ENCODE data around the gene PPARG.
"Not testable (repeated sequence)": the region's sequence is repeated elsewhere in the genome, so short reads cannot be mapped to it uniquely, and the experiment has no call there.

PPARG gene

GRCh38 chr3:12278566-12278965 is 10.3 kb upstream of the PPARG start:
- no peak overlapping the region for H3K4me3 ChIP-seq (ENCODE audit: low read depth, low read length)
- H3K4me2 ChIP-seq (ENCODE audit: low read length) = no peak overlapping the region
- no peaks in the 10 kb centered on the region for H3K27me3 ChIP-seq (ENCODE audit: control insufficient read depth, insufficient read depth, low read length)
- no peaks in the 10 kb centered on the region for H3K79me2 ChIP-seq
- H3K27ac ChIP-seq = no peak overlapping the region
- no peak overlapping the region for H3K9ac ChIP-seq
- H2AFZ ChIP-seq = no peak overlapping the region
- no peaks in the 10 kb centered on the region for H3K36me3 ChIP-seq (ENCODE audit: control insufficient read depth, insufficient read depth, low read length)
- H3K4me1 ChIP-seq = no peaks in the 10 kb centered on the region
- H3K9me3 ChIP-seq (ENCODE audit: control insufficient read depth, low read length) = no peaks in the 10 kb centered on the region
- no peak for TF ChIP-seq CTCF (IDR thresholded peaks at IDR 0.05)

GRCh38 chr3:12279591-12280326 is 9.1 kb upstream of the PPARG start:
- no peak overlapping the region for H3K9ac ChIP-seq
- H3K4me3 ChIP-seq (ENCODE audit: low read depth, low read length) = no peak overlapping the region
- no peaks in the 10 kb centered on the region for H3K9me3 ChIP-seq (ENCODE audit: control insufficient read depth, low read length)
- H3K4me1 ChIP-seq = no peaks in the 10 kb centered on the region
- no peaks in the 10 kb centered on the region for H3K36me3 ChIP-seq (ENCODE audit: control insufficient read depth, insufficient read depth, low read length)
- H3K4me2 ChIP-seq (ENCODE audit: low read length) = no peak overlapping the region
- no peak overlapping the region for H2AFZ ChIP-seq
- TF ChIP-seq CTCF (IDR thresholded peaks at IDR 0.05) = no peak
- H3K79me2 ChIP-seq = no peaks in the 10 kb centered on the region
- H3K27me3 ChIP-seq (ENCODE audit: control insufficient read depth, insufficient read depth, low read length) = no peaks in the 10 kb centered on the region
- no peak overlapping the region for H3K27ac ChIP-seq

GRCh38 chr3:12280357-12280806 is 8.5 kb upstream of the PPARG start:
- Histone ChIP-seq H3K9me3 (ENCODE audit: control insufficient read depth, low read length) (no peaks in the 10 kb centered on the region), H2AFZ (no peak overlapping the region), H3K4me3 (ENCODE audit: low read depth, low read length) (no peak overlapping the region), H3K4me1 (no peaks in the 10 kb centered on the region), H3K27ac (no peak overlapping the region), H3K27me3 (ENCODE audit: control insufficient read depth, insufficient read depth, low read length) (no peaks in the 10 kb centered on the region), H3K36me3 (ENCODE audit: control insufficient read depth, insufficient read depth, low read length) (no peaks in the 10 kb centered on the region), H3K4me2 (ENCODE audit: low read length) (no peak overlapping the region), H3K9ac (no peak overlapping the region), H3K79me2 (no peaks in the 10 kb centered on the region)
- TF ChIP-seq CTCF (IDR thresholded peaks at IDR 0.05) = no peak

GRCh38 chr3:12284591-12284990 is 4.3 kb upstream of the PPARG start:
- Histone ChIP-seq H3K79me2 (no peaks in the 10 kb centered on the region), H3K4me3 (ENCODE audit: low read depth, low read length) (no peak overlapping the region), H3K27ac (no peak overlapping the region), H3K4me2 (ENCODE audit: low read length) (no peak overlapping the region), H2AFZ (no peak overlapping the region), H3K9me3 (ENCODE audit: control insufficient read depth, low read length) (no peaks in the 10 kb centered on the region), H3K4me1 (peaks cover 2% of the 10 kb centered on the region), H3K27me3 (ENCODE audit: control insufficient read depth, insufficient read depth, low read length) (no peaks in the 10 kb centered on the region), H3K9ac (no peak overlapping the region), H3K36me3 (ENCODE audit: control insufficient read depth, insufficient read depth, low read length) (no peaks in the 10 kb centered on the region)
- TF ChIP-seq CTCF (IDR thresholded peaks at IDR 0.05) = no peak

GRCh38 chr3:12285003-12285555 is 3.8 kb upstream of the PPARG start:
- no peak overlapping the region for H3K4me2 ChIP-seq (ENCODE audit: low read length)
- H3K4me1 ChIP-seq = peaks cover 2% of the 10 kb centered on the region
- H2AFZ ChIP-seq = no peak overlapping the region
- no peaks in the 10 kb centered on the region for H3K9me3 ChIP-seq (ENCODE audit: control insufficient read depth, low read length)
- H3K79me2 ChIP-seq = no peaks in the 10 kb centered on the region
- H3K27ac ChIP-seq = no peak overlapping the region
- TF ChIP-seq CTCF (IDR thresholded peaks at IDR 0.05) = no peak
- no peak overlapping the region for H3K9ac ChIP-seq
- no peak overlapping the region for H3K4me3 ChIP-seq (ENCODE audit: low read depth, low read length)
- no peaks in the 10 kb centered on the region for H3K27me3 ChIP-seq (ENCODE audit: control insufficient read depth, insufficient read depth, low read length)
- H3K36me3 ChIP-seq (ENCODE audit: control insufficient read depth, insufficient read depth, low read length) = no peaks in the 10 kb centered on the region

GRCh38 chr3:12285779-12286178 is 3.1 kb upstream of the PPARG start:
- not testable (repeated sequence) for H3K27ac ChIP-seq; H3K4me2 ChIP-seq (ENCODE audit: low read length); H3K9me3 ChIP-seq (ENCODE audit: control insufficient read depth, low read length)

More at GRCh38 chr3:12285779-12286178, 3.1 kb upstream of the PPARG start:
- not testable (repeated sequence) for H3K9ac ChIP-seq; H3K4me1 ChIP-seq; H3K79me2 ChIP-seq; H2AFZ ChIP-seq; H3K36me3 ChIP-seq (ENCODE audit: control insufficient read depth, insufficient read depth, low read length); H3K4me3 ChIP-seq (ENCODE audit: low read depth, low read length); H3K27me3 ChIP-seq (ENCODE audit: control insufficient read depth, insufficient read depth, low read length)
